Smooth muscle cell (in vitro differentiated cells): ENCODE data around the gene OR2T10. TPM values are rescaled to one million over a fixed set of nuclear protein-coding genes. Genes with fewer than 3 reads are reported as not detected.
"Not testable (repeated sequence)": the region's sequence is repeated elsewhere in the genome, so short reads cannot be mapped to it uniquely, and the experiment has no call there.

Source experiments
- DNase-seq: peaks from one replicate; lab custom pipeline; 2025; ENCODE audit not compliant: unreplicated experiment; lab: John Stamatoyannopoulos, UW
- H2AFZ ChIP-seq: fragments of 200-600 bp; sonication (generic); 2 replicates; pipeline ENCODE4 v1.6.0; 2016; ENCODE audit warnings: antibody characterized with exemption, low read depth, mild to moderate bottlenecking
- H3F3A ChIP-seq: fragments of 200-600 bp; sonication (generic); 2 replicates; pipeline ENCODE4 v1.6.0; 2017; ENCODE audit warnings: antibody characterized with exemption, low read depth
- H3K27ac ChIP-seq: fragments of 200-600 bp; sonication (generic); 2 replicates; pipeline ENCODE4 v1.5.1; 2016; ENCODE audit warnings: low read depth, mild to moderate bottlenecking
- H3K27me3 ChIP-seq: fragments of 200-600 bp; sonication (generic); 2 replicates; pipeline ENCODE4 v1.6.1; 2016; ENCODE audit warnings: low read depth, mild to moderate bottlenecking
- H3K36me3 ChIP-seq: fragments of 200-600 bp; sonication (generic); 2 replicates; pipeline ENCODE4 v1.5.1; 2016; ENCODE audit warnings: low read depth
- H3K4me1 ChIP-seq: fragments of 200-600 bp; sonication (generic); 2 replicates; pipeline ENCODE4 v1.5.1; 2016; ENCODE audit warnings: low read depth
- H3K4me2 ChIP-seq: fragments of 200-600 bp; sonication (generic); 2 replicates; pipeline ENCODE4 v1.6.0; 2016; ENCODE audit warnings: mild to moderate bottlenecking
- H3K4me3 ChIP-seq: fragments of 200-600 bp; sonication (generic); 2 replicates; pipeline ENCODE4 v1.5.1; 2016; ENCODE audit warnings: mild to moderate bottlenecking
- H3K79me2 ChIP-seq: fragments of 200-600 bp; sonication (generic); 2 replicates; pipeline ENCODE4 v1.6.0; 2016; ENCODE audit warnings: low read depth, mild to moderate bottlenecking
- H3K9ac ChIP-seq: fragments of 200-600 bp; sonication (generic); 2 replicates; pipeline ENCODE4 v1.6.0; 2016; ENCODE audit warnings: low read depth
- H3K9me3 ChIP-seq: fragments of 200-600 bp; sonication (generic); replicated peaks from 2 replicates; pipeline ENCODE4 v1.5.1; 2016; ENCODE audit warnings: low read depth
- H4K20me1 ChIP-seq: fragments of 200-600 bp; sonication (generic); 2 replicates; pipeline ENCODE4 v1.6.0; 2016; ENCODE audit warnings: low read depth
- WGBS: methylation state at CpG from one replicate; pipeline ENCODE4 v1.1.7; 2016; ENCODE audit warnings: low lambda C conversion rate; 5-methylcytosine and 5-hydroxymethylcytosine counted together
- polyA plus RNA-seq: library from polyadenylated mRNA; unstranded; fragments of >200 nt; fragmentation: Nextera tagmentation; extraction: Ambion mirVana; gene quantifications from 2 replicates; pipeline ENCODE4 v1.2.1, GENCODE V29; 2016
- small RNA-seq: library from RNA; depleted of rRNA; stranded (forward); fragments of <200 nt; gene quantifications from one replicate; pipeline ENCODE3, GENCODE V24; 2014
- total RNA-seq: library from RNA; depleted of rRNA; stranded (reverse); fragments of >200 nt; gene quantifications from 2 replicates; pipeline ENCODE4 v1.2.3, GENCODE V29; 2014

The OR2T10 gene
- total and polyA plus RNA-seq, 2 experiments from 2014 or later, result not detected

DNA sequence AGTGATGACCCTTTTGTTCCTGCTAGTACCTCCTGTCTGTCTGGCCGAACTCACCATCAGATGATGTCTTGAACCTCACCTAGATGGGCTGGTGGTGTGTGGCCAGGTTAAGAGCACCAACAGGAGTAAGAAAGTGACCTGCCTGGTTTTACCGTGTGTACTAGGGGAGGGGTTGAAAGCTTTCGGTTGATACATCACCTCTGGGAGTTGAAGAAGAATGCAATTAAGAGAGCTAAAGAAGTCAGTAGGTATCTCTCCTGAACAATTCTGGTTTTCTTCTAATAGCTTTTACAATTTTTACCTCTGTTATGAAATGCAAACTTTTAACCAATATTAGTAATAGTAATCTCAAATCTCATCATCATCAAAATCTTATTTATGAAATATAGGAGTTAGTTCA lies 34.8 kb downstream of the OR2T10 start, which contains the start of gene OR2T29:
Gene OR2T29, minus strand, starts transcription at position 101 of the 400 bp plus-strand sequence. CDS start 3,281 bp downstream, outside the sequence.
- H3K27ac ChIP-seq, H3K4me1 ChIP-seq, H3K9ac ChIP-seq, H4K20me1 ChIP-seq, DNase-seq, H3K9me3 ChIP-seq, H3K79me2 ChIP-seq, H3K36me3 ChIP-seq, H2AFZ ChIP-seq, H3K4me3 ChIP-seq, H3K4me2 ChIP-seq, H3F3A ChIP-seq, H3K27me3 ChIP-seq: not testable (repeated sequence)
- 87% methylated on average over 3 of the region's 3 CpGs for WGBS

DNA sequence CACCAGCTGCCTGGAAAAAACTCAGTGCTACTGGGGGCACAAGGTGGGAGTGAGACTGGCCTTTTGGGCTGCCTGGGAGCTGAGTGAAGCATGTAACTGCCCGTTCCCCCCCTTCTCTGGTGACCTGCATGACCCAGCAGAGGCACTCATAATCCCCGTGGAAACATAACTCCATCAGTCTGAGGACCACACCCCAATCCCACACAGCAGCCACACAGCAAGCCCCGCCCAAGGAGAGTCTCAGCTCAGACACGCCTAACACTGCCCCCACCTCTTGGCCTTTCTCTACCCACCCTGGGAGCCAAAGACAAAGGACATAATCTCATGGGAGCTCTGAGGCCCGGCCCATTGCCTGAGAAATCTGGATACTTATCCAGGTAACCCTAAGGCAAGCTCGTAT lies 46.5 kb downstream of the OR2T10 start:
- not testable (repeated sequence) for H3K4me2 ChIP-seq, H3K36me3 ChIP-seq, H3K9ac ChIP-seq, DNase-seq, H2AFZ ChIP-seq, H3K9me3 ChIP-seq, H3K79me2 ChIP-seq, H3K27ac ChIP-seq, H3K27me3 ChIP-seq, H4K20me1 ChIP-seq, H3K4me3 ChIP-seq, H3K4me1 ChIP-seq, H3F3A ChIP-seq
- WGBS, result no CpG with 5 or more reads among the region's 6 CpGs

DNA sequence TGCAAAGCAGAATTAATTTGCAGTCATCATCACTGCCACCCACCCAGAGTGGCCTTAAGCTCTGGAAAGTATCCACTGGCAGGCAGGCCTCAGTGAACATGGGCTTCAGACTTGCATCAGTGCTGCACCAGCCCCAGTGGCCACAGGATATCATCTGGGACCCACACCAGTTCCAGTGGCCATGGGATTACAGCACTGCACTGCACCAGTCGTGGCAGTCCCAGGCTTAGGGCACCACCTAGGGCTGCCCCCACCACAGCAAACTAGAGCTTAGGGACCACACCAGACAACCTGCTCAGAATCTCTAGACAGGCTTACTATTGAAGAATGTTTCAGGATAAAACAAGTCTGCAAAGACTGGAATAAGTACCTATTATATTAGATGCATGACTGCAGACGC lies 50.1 kb downstream of the OR2T10 start:
- H3K4me2 ChIP-seq, H3K9ac ChIP-seq, DNase-seq, H3F3A ChIP-seq, H3K9me3 ChIP-seq, H2AFZ ChIP-seq, H4K20me1 ChIP-seq, H3K27me3 ChIP-seq, H3K79me2 ChIP-seq, H3K36me3 ChIP-seq, H3K4me3 ChIP-seq, H3K4me1 ChIP-seq, H3K27ac ChIP-seq: not testable (repeated sequence)
- WGBS, result no CpG with 5 or more reads among the region's 2 CpGs

Small RNA genes lying within 50 kb of the gene (small RNA-seq; reads per million reads assigned to genes)
- gene RF00019, result not detected

Other genes with a start within 250 kb of the OR2T10 start
- gene OR14C36, start 248.9 kb downstream of the OR2T10 start, total RNA-seq, result not detected in 2 replicates
- gene OR14C36, start 248.9 kb downstream of the OR2T10 start, polyA plus RNA-seq, result not detected in 2 replicates
- not detected in 2 replicates for gene OR2T4, start 236.0 kb downstream of the OR2T10 start, total RNA-seq
- not detected in 2 replicates for gene OR2T4, start 236.0 kb downstream of the OR2T10 start, polyA plus RNA-seq
- not detected in 2 replicates for gene OR2T6, start 222.0 kb downstream of the OR2T10 start, total RNA-seq
- not detected in 2 replicates for gene OR2T6, start 222.0 kb downstream of the OR2T10 start, polyA plus RNA-seq
- gene OR2T1, start 194.7 kb downstream of the OR2T10 start, total RNA-seq, result not detected in 2 replicates
- not detected in 2 replicates for gene OR2T1, start 194.7 kb downstream of the OR2T10 start, polyA plus RNA-seq
- not detected in 2 replicates for gene OR2T2, start 152.1 kb downstream of the OR2T10 start, total RNA-seq
- not detected in 2 replicates for gene OR2T2, start 152.1 kb downstream of the OR2T10 start, polyA plus RNA-seq
- not detected in 2 replicates for gene OR2T3, start 124.3 kb downstream of the OR2T10 start, total RNA-seq
- not detected in 2 replicates for gene OR2T3, start 124.3 kb downstream of the OR2T10 start, polyA plus RNA-seq
- 0.04 TPM in 1 of 2 replicates, not detected in the other for gene OR2T5, start 109.1 kb downstream of the OR2T10 start, total RNA-seq
- not detected in 2 replicates for gene OR2T5, start 109.1 kb downstream of the OR2T10 start, polyA plus RNA-seq
- not detected in 2 replicates for gene OR2G6, start 89.6 kb downstream of the OR2T10 start, total RNA-seq
- gene OR2G6, start 89.6 kb downstream of the OR2T10 start, polyA plus RNA-seq, result not detected in 2 replicates
- gene OR2T29, start 34.9 kb downstream of the OR2T10 start, total RNA-seq, result not detected in 2 replicates
- not detected in 2 replicates for gene OR2T29, start 34.9 kb downstream of the OR2T10 start, polyA plus RNA-seq
- gene OR2T34, start 22.9 kb downstream of the OR2T10 start, total RNA-seq, result not detected in 2 replicates
- gene OR2T34, start 22.9 kb downstream of the OR2T10 start, polyA plus RNA-seq, result not detected in 2 replicates
- not detected in 2 replicates for gene OR2T11, start 37.4 kb upstream of the OR2T10 start, total RNA-seq
- gene OR2T11, start 37.4 kb upstream of the OR2T10 start, polyA plus RNA-seq, result not detected in 2 replicates
- not detected in 2 replicates for gene OR2T35, start 47.6 kb upstream of the OR2T10 start, total RNA-seq
- not detected in 2 replicates for gene OR2T35, start 47.6 kb upstream of the OR2T10 start, polyA plus RNA-seq
- gene OR2T27, start 57.8 kb upstream of the OR2T10 start, total RNA-seq, result not detected in 2 replicates
- not detected in 2 replicates for gene OR2T27, start 57.8 kb upstream of the OR2T10 start, polyA plus RNA-seq
- not detected in 2 replicates for gene OR14I1, start 105.1 kb upstream of the OR2T10 start, total RNA-seq
- not detected in 2 replicates for gene OR14I1, start 105.1 kb upstream of the OR2T10 start, polyA plus RNA-seq
- not detected in 2 replicates for gene LYPD8, start 158.1 kb upstream of the OR2T10 start, total RNA-seq
- not detected in 2 replicates for gene LYPD8, start 158.1 kb upstream of the OR2T10 start, polyA plus RNA-seq
- 14.7 and 18.6 TPM in 2 replicates for gene SH3BP5L, start 228.2 kb upstream of the OR2T10 start, total RNA-seq
- 5.5 and 7.4 TPM in 2 replicates for gene SH3BP5L, start 228.2 kb upstream of the OR2T10 start, polyA plus RNA-seq
- 22.6 and 28.7 TPM in 2 replicates for gene ZNF672, start 240.5 kb upstream of the OR2T10 start, total RNA-seq
- gene ZNF672, start 240.5 kb upstream of the OR2T10 start, polyA plus RNA-seq, result 20.1 and 25.8 TPM in 2 replicates